MM.1S (cell line): ENCODE measurements around the gene COL6A3.

Experiments used
- DNase-seq: peaks from one replicate; pipeline ENCODE4 v3.0.0-alpha.2; 2015
- H2AFZ ChIP-seq: fragments of 300-600 bp; sonication (generic); 2 replicates; pipeline ENCODE4 v1.6.0; 2016; ENCODE audit warnings: antibody characterized with exemption, low read length
- H3F3A ChIP-seq: fragments of 300-600 bp; sonication (generic); 2 replicates; pipeline ENCODE4 v1.6.1; 2016; ENCODE audit warnings: mild to moderate bottlenecking, antibody characterized with exemption, low read length, moderate library complexity, mixed read lengths; ENCODE audit not compliant: insufficient read depth
- H3K27ac ChIP-seq: fragments of 300-600 bp; sonication (generic); 2 replicates; pipeline ENCODE4 v1.5.1; 2016; ENCODE audit warnings: mild to moderate bottlenecking, low read length
- H3K27me3 ChIP-seq: fragments of 300-600 bp; sonication (generic); replicated peaks from 2 replicates; pipeline ENCODE4 v1.6.0; 2016; ENCODE audit warnings: low read length; ENCODE audit not compliant: insufficient read depth
- H3K36me3 ChIP-seq: fragments of 300-600 bp; sonication (generic); replicated peaks from 2 replicates; pipeline ENCODE4 v1.6.1; 2016; ENCODE audit warnings: mild to moderate bottlenecking, low read length, mixed read lengths; ENCODE audit not compliant: insufficient read depth
- H3K4me1 ChIP-seq: fragments of 300-600 bp; sonication (generic); 2 replicates; pipeline ENCODE4 v1.6.1; 2016; ENCODE audit warnings: low read length, mixed read lengths
- H3K4me2 ChIP-seq: fragments of 300-600 bp; sonication (generic); 2 replicates; pipeline ENCODE4 v1.6.0; 2016; ENCODE audit warnings: low read depth, low read length
- H3K4me3 ChIP-seq: fragments of 300-600 bp; sonication (generic); 2 replicates; pipeline ENCODE4 v1.5.1; 2016; ENCODE audit warnings: low read length, mixed read lengths
- H3K79me2 ChIP-seq: fragments of 300-600 bp; sonication (generic); 2 replicates; pipeline ENCODE4 v1.6.1; 2016; ENCODE audit warnings: mixed run types, low read length, mixed read lengths
- H3K9ac ChIP-seq: fragments of 300-600 bp; sonication (generic); 2 replicates; pipeline ENCODE4 v1.6.1; 2016; ENCODE audit warnings: low read length, mixed read lengths
- H3K9me2 ChIP-seq: fragments of 300-600 bp; sonication (generic); replicated peaks from 2 replicates; pipeline ENCODE4 v1.6.1; 2016; ENCODE audit warnings: mild to moderate bottlenecking, low read length, mixed read lengths; ENCODE audit not compliant: insufficient read depth
- H3K9me3 ChIP-seq: fragments of 300-600 bp; sonication (generic); replicated peaks from 2 replicates; pipeline ENCODE4 v1.6.1; 2016; ENCODE audit warnings: mild to moderate bottlenecking, low read length, mixed read lengths; ENCODE audit not compliant: insufficient read depth
- H4K20me1 ChIP-seq: fragments of 300-600 bp; sonication (generic); 2 replicates; pipeline ENCODE4 v1.6.1; 2016; ENCODE audit warnings: mild to moderate bottlenecking, low read length, moderate library complexity, mixed read lengths; ENCODE audit not compliant: insufficient read depth
- CTCF ChIP-seq: fragments of 300-600 bp; sonication (generic); IDR thresholded peaks from 2 replicates; pipeline ENCODE4 v1.5.1; 2016; ENCODE audit warnings: antibody characterized with exemption, low read length, mixed read lengths
- EZH2 ChIP-seq: fragments of 300-600 bp; sonication (generic); optimal IDR thresholded peaks from 2 replicates; pipeline ENCODE3; 2017; ENCODE audit warnings: low read depth, mild to moderate bottlenecking, antibody characterized with exemption, low read length, mixed read lengths
- EZH2phosphoT487 ChIP-seq: fragments of 300-600 bp; sonication (generic); IDR thresholded peaks from 2 replicates; pipeline ENCODE4 v1.6.1; 2018; ENCODE audit warnings: antibody characterized with exemption, low read length

Gene COL6A3

GRCh38 chr2:237371856-237372255 is 42.1 kb downstream of the COL6A3 start:
- Histone ChIP-seq H3K4me1 (no peaks in the 10 kb centered on the region), H3K4me2 (no peak overlapping the region), H3K27me3 (no peaks in the 10 kb centered on the region), H3K79me2 (no peaks in the 10 kb centered on the region), H3K9ac (no peak overlapping the region), H3K27ac (no peak overlapping the region), H3F3A (no peaks in the 10 kb centered on the region), H2AFZ (no peak overlapping the region), H3K36me3 (no peaks in the 10 kb centered on the region), H3K4me3 (no peak overlapping the region), H4K20me1 (no peaks in the 10 kb centered on the region), H3K9me2 (no peaks in the 10 kb centered on the region), H3K9me3 (no peaks in the 10 kb centered on the region)
- TF ChIP-seq EZH2phosphoT487 = no peak
- no peak for TF ChIP-seq EZH2
- TF ChIP-seq CTCF = no peak
- no peak for DNase-seq

GRCh38 chr2:237365671-237366070 is 48.3 kb downstream of the COL6A3 start:
- no peaks in the 10 kb centered on the region for H3K36me3 ChIP-seq

GRCh38 chr2:237364655-237365054 is 49.3 kb downstream of the COL6A3 start:
- Histone ChIP-seq H3K9me2 (no peaks in the 10 kb centered on the region), H3K4me2 (no peak overlapping the region), H3K79me2 (no peaks in the 10 kb centered on the region), H3K9me3 (no peaks in the 10 kb centered on the region), H4K20me1 (no peaks in the 10 kb centered on the region), H3K9ac (no peak overlapping the region), H3F3A (no peaks in the 10 kb centered on the region), H3K27ac (no peak overlapping the region), H2AFZ (no peak overlapping the region), H3K4me1 (no peaks in the 10 kb centered on the region), H3K4me3 (no peak overlapping the region), H3K27me3 (0 out of 2 replicates have a peak, but pooled peaks cover 3% of the 10 kb centered on the region), H3K36me3 (no peaks in the 10 kb centered on the region)
- TF ChIP-seq EZH2phosphoT487 (no peak), CTCF (no peak), EZH2 (no peak)
- DNase-seq = no peak

More at GRCh38 chr2:237365671-237366070, 48.3 kb downstream of the COL6A3 start:
- Histone ChIP-seq H3K9me3 (no peaks in the 10 kb centered on the region), H3K4me3 (no peak overlapping the region), H3K9me2 (no peaks in the 10 kb centered on the region), H4K20me1 (no peaks in the 10 kb centered on the region), H3F3A (no peaks in the 10 kb centered on the region), H3K9ac (no peak overlapping the region), H2AFZ (no peak overlapping the region), H3K4me1 (no peaks in the 10 kb centered on the region), H3K79me2 (no peaks in the 10 kb centered on the region), H3K27ac (no peak overlapping the region), H3K4me2 (no peak overlapping the region), H3K27me3 (0 out of 2 replicates have a peak, but pooled peaks cover 3% of the 10 kb centered on the region)
- DNase-seq = no peak
- no peak for TF ChIP-seq EZH2phosphoT487

GRCh38 chr2:237361194-237362004 is 52.6 kb downstream of the COL6A3 start:
- DNase-seq = no peak
- Histone ChIP-seq H3F3A (no peaks in the 10 kb centered on the region), H3K27ac (no peak overlapping the region), H2AFZ (no peak overlapping the region), H3K27me3 (0 out of 2 replicates have a peak, but pooled peaks cover 3% of the 10 kb centered on the region), H3K4me3 (no peak overlapping the region), H3K36me3 (no peaks in the 10 kb centered on the region), H3K9ac (no peak overlapping the region), H3K4me2 (no peak overlapping the region), H4K20me1 (no peaks in the 10 kb centered on the region), H3K4me1 (no peaks in the 10 kb centered on the region), H3K79me2 (no peaks in the 10 kb centered on the region), H3K9me3 (no peaks in the 10 kb centered on the region), H3K9me2 (no peaks in the 10 kb centered on the region)
- TF ChIP-seq EZH2phosphoT487 (no peak), CTCF (no peak), EZH2 (no peak)
